Activated CD4-positive, CD25-positive, alpha-beta regulatory T cell treated with anti-CD3 and anti-CD28 coated beads, Interleukin-2, amount 50 U/mL, for 72 hours (primary cell): Measurements from ENCODE around the gene TMEM126B.
"Not testable (repeated sequence)": the region's sequence is repeated elsewhere in the genome, so short reads cannot be mapped to it uniquely, and the experiment has no call there.

Source experiments
- DNase-seq: peaks from one replicate; pipeline ENCODE4 v3.0.0; 2021

Gene TMEM126B

DNA sequence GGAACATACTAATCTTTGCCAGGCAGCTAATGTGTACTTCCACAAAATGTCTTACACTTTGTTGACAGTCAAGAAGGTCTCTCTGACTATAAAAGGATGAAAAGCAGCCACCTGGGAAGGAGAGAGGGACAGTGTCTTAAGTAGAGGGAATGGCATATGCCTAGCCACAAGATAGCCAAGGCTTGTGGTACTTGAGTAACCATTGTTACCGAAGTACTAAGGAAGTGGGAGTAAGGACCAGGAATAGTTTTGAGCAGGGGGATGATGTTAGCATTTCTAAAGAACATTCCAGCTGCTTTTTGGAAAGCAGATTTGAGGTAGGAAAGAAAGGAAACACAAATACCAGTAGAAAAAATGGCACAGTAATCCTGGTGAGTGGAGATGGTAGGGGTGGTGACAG is 22.7 kb downstream of the TMEM126B start:
- no peak for DNase-seq

GRCh38 chr11:85652786-85653447 is 24.5 kb downstream of the TMEM126B start:
- DNase-seq: no peak

DNA sequence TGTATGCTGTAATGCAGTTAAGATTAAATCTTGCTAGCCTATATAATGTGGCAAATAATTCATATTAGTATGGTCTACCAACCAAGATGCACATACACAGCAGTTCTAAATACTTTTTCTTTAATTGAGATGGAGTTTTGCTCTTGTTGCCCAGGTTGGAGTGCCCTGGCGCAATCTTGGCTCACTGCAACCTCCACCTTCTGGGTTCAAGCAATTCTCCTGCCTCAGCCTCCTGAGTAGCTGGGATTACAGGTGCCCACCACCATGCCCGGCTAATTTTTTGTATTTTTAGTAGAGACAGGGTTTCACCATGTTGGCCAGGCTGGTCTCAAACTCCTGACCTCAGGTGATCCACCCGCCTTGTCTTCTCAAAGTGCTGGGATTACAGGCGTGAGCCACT is 25.9 kb downstream of the TMEM126B start:
- DNase-seq: not testable (repeated sequence)

GRCh38 chr11:85656777-85657176 is 28.4 kb downstream of the TMEM126B start:
- DNase-seq: no peak

DNA sequence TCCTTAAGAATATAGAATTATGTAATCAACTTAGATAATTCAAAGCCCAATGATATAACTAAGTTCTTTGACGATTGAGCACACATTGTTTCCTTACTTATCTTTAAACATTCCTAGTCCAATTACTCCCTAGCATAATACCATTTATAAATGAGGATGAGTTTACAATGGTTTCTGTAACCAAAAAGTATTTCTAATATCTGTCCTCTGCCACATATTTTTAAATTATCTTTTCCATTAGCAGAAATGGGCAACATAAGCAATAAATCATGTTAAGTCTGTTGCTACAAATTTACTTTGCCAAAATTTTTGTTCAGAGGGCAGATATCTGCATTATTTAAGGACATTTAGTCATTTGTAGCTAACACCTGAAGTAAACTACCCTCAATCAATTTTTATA is 29.8 kb downstream of the TMEM126B start:
- no peak for DNase-seq

GRCh38 chr11:85661972-85662664 is 33.7 kb downstream of the TMEM126B start:
- no peak for DNase-seq

GRCh38 chr11:85663080-85663752 is 34.8 kb downstream of the TMEM126B start:
- DNase-seq: no peak

DNA sequence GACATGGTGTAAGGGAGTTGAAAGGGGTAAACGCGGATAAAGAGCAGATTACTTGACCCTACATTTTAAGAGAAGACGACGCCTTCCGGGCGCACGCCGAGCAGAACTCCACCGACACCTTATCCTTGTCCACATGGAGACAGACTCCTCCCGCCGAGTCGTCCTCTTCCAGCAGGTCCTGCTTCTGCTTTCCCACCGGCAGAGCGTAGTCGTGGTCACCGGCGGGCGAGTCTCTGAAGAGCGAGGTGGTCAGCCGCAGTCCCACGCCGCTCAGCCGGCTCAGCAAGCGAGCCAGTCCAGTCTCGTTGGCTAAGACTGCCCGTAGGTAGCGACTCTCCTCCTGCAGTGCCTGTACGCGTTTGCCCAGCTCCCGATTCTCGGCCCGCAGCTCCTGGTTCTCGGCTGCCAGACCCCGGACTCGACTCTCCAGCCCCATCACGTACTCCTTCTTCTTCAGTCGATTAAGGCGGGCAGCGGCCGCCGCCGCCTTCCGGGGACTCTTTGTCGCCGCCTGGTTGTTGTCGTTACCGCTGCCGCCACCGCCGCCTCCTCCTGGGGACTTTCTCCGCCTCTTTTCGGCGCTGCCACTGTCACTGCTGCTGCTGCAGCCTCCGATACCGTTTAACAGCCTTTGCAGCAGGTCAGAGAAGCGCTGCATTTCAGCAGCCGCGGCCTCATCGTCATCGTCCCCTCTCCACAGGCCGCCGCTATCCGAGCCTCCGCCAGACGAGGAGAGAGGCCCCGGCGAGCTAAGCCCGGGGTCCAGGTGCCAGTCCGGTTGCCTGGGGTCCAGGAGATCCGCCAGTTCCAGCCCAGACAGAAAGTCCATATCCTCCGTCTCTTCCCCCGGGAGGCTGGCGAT is 35.6 kb downstream of the TMEM126B start:
- DNase-seq: peak; percentile 82

DNA sequence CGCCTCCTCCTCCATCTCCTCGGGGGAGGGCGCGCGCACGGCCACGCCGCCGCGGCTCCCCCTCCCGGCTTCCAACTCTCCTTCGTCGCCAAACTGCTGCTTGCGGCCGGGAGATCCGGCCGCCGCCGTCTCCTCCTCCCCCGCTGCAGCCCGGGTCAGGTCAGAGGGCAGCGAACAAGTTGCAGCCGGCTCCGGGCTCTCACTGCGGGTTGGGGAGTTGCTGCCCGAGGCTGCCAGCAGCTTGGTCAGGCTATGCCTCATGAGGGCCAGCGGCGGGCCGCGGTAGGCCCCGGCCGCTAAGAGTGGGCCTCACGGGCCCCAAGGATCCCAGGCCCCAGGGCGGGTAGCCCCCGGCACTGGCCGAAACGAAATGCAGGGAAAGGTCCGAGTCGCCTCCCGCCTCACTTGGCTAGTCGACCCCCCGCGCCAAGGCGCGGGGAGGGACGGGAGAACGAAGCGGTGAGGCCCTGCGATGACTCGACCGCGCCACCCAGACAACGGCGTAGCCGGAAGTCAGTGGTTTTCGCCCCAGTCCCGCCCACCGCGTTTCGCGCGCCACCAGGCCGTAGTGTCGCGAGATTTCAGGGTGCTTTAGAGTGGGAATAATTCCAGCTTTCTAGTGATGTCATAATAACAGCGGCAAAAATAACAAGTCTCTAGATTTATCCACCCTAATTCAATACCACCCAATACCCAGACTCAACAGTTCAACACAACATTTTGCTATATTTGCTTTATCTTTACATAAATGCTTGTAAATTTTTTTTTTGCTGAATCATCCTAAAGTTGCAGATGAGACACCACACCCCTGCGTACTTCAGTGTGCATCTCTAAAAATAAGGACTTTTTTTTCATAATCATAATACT is 36.5 kb downstream of the TMEM126B start, which contains the start of gene CREBZF:
Gene CREBZF, minus strand, starts transcription at position 515 of the 867 bp plus-strand sequence. Its CDS starts 254 bp downstream, at position 261.
- DNase-seq: peak; percentile 95

GRCh38 chr11:85665733-85666132 is 37.3 kb downstream of the TMEM126B start:
- DNase-seq: no peak

DNA sequence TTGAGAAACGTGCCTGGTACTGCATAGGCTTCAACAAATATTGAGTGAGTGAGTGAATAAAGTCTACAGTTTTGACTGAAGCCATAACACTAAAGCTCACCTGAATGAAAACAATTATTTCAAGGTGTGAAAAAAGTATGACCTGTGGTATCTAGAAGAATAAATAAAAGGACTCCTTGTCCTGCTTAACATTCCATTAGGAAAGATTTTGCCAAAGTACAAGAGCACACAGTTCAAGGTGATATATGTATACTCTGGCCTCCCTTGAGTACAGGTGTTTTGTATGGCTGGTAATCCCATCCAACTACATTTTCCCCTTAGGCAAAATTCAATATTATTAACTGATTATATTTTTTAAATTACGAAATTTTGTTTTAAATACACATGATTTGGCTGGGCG is 38.3 kb downstream of the TMEM126B start:
- no peak for DNase-seq

- no peak for DNase-seq
Measured at GRCh38 chr11:85668157-85668556, 39.8 kb downstream of the TMEM126B start.

GRCh38 chr11:85670949-85671663 is 42.7 kb downstream of the TMEM126B start:
- not testable (repeated sequence) for DNase-seq

DNA sequence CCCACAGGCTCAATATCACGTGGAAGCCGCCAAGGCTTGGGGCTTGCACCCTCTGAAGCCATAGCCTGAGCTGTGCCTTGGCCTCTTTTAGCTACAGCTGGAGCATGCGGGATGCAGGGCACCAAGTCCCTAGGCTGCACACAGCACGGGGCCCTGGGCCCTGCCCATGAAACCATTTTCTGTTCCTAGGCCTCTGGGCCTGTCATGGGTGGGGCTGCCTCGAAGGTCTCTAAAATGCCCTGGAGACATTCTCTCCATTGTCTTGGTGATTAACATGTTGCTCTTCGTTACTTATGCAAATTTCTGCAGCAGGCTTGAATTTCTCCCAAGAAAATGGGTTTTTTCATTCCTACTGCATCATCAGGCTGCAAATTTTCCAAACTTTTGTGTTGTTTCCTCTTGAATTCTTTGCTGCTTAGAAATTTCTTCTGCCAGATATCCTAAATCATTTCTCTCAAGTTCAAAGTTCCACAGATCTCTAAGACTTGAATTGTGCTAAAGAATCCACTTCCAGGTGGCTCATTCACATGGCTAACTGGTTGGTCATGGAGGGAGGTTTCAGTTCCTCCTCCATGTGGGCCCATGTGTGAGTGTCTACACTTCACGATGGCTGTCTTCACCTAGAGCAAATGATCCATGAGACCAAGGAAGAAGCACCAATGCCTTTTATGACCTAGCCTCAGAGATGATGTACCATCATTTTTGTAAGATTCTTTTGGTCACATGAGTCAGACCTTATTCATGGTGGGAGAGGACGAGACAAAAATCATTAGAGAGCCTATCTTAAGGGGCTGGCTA is 43.9 kb downstream of the TMEM126B start:
- no peak for DNase-seq

- DNase-seq: no peak
Measured at GRCh38 chr11:85673393-85673792, 45.0 kb downstream of the TMEM126B start.

- DNase-seq: no peak
Measured at GRCh38 chr11:85679576-85679975, 51.2 kb downstream of the TMEM126B start.

- DNase-seq: no peak
Measured at GRCh38 chr11:85680897-85681296, 52.5 kb downstream of the TMEM126B start.

DNA sequence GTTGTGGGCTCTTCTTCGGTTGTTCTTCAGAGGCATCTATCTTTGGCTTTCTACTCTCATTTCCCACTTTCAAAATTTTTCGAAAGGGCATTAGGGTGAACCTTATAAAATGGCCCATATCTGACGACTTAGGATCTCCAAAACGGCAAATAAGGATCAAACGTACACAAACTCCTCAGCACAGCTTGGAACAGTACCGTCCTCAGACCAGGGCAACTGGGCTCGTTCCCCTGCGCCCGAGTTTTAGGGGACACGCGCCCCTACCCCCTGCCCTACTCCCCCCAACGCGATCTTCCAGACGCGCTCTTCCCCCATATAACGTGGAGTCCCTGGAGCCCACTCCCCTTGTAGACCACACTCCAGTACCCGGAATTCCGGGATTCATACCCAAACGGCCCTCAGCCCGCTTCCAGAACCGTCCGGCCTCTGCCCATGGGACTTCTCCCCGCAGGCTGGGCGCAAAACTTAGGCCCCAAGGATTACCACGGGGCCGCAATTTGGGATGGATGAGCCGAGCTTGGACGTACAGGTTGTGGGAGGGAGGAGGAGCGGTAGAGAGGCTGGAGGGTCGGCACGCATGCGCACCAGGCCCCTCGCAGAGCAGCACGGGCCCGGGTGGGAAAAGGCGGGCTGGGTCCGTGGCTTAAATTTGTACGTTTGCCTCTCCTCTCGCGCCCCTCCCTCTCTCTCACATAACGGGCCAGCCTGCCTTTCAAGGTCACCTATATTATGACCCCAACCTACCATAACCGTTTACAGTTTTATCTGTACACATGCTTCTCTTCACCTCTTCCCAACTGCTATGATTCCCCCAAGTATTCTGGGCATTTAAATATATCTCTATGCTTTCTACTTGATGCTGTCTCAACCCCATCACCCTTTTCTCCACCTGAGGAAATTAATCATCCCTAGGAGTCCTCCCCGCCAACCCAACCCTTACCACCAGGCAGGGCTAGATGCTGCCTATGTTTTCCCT is 54.2 kb downstream of the TMEM126B start:
- peak; percentile 65 for DNase-seq
